NCI-H1105 treated with DMSO at 0.1 percent for 48 hours (cell line): Measurements from ENCODE around the gene TMC1.

ENCODE experiments used
- DNase-seq: peaks from one replicate; lab custom pipeline; 2025; lab: John Stamatoyannopoulos, UW

TMC1 gene

DNA sequence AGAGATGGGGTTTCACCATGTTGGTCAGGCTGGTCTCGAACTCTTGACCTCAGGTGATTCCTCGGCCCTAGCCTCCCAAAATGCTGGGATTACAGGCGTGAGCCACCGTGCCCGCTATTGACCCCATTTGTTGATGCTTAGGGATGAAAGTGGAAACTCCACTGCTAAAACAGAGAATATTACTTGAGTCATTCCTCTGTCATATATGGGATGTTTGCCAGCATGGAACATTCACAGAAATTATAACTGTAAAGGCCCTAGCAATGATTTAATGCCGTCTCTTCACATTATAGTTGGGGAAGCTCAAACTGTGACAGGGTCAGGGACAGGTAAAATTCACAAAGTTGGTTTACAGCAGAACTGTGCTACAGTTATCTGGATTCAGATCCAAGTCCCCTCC is 94.5 kb downstream of the TMC1 start:
- no peak for DNase-seq

DNA sequence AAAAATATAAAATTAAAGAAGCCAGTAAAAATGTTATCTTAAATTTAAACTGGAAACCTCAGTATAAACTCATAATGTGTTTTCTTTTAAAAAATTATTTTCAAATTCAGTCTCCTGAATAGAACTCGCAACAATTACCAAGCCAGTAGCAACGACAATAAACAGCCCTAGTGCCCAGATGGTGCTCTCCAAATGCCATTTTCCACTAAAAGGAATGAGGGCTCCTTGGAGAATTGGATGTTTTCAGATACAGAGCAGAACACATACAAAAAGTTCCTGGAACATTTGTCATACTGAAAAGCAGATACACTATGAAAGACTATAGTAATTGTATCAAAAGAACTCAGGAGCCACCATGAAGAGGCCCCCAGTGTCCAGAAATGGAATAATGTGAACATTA is 97.4 kb downstream of the TMC1 start:
- DNase-seq = no peak

DNA sequence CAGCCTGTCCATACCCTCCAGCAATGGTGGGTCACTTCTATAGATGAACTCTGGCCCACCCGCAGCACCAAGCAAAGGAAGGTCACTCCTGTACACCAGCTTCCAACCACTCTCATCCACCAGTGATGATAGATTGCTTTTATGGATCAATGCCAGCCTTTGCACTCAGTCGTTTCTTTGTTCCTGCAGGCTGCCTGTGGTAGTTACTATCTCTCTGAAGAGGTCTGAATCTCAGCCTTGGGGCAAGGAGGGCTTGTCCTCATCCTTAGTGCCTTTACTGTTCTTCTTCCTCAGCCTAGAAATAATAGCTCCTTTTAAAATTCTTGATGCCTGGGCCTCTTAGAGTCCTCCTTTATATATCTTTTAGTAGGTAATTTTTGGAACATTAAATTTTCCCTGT is 100.8 kb downstream of the TMC1 start:
- DNase-seq = peak; percentile 0

DNA sequence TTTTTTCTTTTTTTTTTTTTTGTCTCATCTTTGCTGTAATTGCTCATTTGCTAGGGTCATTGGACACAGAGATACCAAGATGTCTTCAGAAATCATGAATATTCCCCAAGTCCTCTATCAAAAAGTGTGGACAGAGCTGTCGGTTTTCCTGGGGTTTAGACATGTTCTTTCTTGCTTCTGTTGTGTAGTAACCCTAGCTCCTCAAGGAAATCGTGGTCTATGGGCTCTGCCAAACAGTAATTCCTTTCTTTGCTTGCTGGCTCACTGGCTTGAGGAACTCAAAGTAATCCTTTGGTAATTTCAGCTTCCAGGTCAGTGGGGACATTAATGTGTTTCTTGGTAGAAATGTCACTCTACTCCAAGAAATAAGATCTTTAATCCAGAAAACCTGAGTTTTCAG is 101.7 kb downstream of the TMC1 start:
- no peak for DNase-seq

DNA sequence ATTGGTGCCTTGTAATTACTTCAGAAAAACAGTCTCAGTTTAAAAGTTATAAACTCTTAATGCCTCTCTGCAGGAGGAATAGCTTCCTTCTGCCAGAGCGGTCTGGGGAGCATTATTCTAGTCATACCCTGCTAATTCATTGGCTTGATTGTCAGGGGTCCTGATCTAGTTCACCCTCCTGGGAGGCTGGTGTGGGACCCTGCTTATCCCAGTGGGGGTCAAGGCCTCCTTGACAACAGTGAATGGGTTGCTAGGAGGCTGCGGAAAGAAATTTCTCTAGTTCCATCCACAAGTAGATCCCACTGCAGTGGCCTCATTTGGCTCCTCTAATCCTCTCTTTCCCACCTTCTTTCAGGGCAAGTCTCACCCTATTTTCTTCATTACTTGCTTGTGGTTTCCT is 105.7 kb downstream of the TMC1 start:
- no peak for DNase-seq

DNA sequence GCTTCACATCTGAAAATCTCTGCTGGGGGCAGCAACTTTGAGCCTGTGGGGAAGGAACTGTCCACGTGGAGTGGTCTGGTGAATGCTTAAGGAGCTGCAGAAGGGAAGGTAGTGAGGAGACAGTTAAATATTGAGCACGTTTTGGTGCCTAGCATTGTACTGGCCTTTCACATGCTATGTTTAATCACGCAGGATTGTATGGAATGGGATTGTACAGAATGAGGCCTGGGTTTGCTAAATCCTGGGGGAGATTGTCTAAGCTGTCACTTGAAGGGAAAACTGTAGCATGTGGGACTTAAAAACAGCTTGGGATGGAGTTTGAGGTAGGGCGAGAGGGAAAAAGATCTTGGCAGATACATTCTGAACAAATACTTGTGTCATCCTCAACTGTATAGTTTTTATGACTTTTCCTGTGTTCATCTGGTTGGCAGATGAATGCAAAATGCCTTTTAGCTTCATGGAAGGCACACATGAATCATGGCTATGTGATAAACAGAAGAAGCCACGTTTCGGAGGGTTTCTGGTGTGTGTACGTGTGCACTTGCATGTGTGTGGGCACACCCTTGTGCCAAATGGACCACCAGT is 106.6 kb downstream of the TMC1 start:
- no peak for DNase-seq

DNA sequence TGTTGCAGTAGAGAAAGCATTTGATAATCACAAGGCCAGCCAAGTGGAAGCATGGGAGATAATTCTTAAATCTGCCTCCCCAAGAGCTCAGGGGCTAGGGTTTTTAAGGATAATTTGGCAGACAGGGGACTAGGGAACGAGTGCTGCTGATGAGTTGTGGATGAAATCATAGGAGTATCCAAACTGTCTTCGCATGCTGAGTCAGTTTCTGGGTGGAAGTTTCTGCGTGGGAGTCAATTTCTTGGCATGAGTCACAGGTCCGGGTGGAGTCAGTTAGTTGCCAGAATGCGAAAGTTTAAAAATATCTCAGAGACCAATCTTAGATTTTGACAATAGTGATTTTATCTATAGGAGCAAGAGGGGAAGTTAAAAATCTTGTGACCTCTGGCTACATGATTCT is 112.6 kb downstream of the TMC1 start:
- DNase-seq = no peak

DNA sequence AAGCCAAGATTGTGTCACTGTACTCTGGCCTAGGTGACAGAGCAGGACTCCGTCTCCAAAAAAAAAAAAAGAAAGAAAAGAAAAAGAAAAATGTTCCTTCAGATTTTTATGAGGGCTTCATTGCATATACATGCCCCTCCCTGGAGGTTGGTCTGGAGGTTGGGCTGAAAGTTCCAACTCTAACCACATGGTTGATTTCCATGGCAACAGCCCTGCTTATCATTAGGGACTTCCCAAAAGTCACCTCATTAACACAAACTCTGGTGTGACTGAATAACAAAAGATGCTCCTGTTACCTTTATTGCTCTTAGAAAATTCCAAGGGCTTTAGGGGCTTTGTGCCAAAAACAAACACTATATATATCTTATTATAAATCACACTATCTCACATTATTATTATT is 113.8 kb downstream of the TMC1 start:
- no peak for DNase-seq

DNA sequence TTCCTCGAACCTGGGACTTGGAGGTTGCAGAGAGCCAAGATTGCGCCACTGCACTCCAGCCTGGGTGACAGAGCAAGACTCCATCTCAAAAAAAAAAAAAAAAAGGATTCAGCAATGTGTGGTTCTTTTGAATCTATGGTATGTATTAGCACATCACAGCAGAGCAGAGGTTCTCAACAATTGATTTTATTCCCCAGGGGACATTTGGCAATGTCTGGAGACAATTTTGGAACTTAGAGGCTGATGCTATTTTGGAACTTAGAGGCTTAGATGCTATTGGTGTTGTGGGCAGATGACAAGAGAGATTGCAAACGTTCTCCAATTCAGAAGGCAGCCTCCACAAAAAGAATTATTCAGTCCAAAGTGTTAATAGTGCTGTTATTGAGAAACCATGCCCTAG is 115.2 kb downstream of the TMC1 start:
- DNase-seq = no peak

DNA sequence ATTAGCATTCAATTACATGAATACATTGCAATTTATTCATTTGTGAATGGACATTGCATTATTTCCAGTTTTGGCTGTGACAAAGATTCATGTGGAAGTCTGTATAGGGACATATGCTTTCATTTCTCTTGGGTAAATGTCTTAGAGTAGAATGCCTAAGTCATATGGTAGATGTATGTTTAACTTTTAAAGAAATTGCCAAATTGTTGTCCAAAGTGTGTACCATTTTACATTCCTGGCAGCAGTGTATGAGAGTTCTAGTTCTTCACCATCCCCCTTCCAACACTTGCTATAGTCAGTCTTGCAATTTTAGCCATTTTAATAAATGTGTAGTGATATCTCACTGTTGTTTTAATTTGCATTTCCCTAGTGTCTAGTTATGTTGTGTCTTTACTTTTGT is 122.2 kb downstream of the TMC1 start:
- DNase-seq = no peak

DNA sequence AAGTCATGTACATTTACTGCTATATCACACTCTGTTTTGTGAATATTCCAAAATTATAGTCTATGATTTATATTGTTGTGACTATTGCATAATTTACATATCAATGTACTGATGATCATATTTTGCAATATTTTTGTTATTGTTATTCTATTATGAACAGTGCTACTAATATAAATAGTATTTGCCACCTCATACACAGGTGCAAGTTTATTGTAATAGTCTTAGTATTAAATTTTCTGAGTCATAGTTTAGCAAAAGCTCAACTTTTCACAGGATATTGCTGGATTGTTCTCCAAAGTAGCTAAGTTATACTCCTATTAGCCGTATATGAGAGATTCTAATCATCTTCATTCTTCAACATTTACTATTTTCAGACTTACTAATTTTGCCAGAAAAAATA is 124.7 kb downstream of the TMC1 start:
- no peak for DNase-seq

DNA sequence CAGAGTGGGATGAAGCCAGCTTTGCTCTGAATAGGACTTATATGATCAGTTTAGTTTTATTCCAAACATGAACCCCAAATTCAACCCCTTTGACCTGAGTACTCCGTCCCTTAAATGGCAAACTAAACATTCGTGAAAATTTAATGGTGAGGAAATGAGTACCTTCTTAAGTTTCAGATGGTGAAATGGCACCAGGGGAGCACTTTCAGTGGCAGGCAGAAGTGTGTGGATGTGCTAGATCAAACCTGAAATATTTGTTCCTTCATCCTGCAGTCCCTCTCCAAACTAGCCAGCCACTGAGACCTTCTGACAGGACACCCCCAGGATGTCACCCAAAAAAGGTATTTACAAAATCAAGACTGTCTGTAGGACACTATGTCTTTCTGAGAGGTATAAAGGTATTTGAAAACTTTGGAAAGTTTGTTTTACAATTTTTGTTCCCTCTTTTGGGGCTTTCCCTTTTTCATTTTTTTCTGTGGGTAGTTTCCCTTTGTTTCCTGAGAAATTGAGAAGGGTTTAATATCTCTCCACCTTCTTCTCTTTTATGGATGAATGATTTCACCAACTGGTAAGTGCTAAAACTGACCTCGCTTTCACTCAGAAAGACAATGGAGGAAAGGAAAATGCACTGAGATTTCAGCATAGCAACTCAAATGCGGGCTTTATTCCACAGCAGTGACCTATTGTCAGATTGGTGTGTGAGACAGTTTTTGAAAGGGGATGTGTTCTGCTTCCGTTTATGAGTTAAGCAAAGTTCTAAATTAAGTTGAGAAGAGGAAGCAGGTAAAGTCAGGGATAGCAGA is 127.1 kb downstream of the TMC1 start:
- no peak for DNase-seq

DNA sequence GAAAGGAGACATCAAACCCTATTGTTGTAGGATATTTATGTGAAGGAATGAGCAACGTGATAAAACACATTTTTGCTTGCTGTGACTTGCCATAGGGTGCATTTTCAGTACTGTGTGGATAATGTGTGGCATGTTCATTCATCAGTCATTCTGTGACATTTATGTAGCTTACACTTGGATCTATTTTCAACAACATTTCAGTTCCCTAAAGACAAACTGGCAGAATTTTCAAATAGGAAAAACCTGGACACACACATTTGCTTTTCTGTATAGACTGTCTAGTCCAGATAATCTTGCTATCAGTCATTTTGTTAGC is 127.7 kb downstream of the TMC1 start:
- no peak for DNase-seq

DNA sequence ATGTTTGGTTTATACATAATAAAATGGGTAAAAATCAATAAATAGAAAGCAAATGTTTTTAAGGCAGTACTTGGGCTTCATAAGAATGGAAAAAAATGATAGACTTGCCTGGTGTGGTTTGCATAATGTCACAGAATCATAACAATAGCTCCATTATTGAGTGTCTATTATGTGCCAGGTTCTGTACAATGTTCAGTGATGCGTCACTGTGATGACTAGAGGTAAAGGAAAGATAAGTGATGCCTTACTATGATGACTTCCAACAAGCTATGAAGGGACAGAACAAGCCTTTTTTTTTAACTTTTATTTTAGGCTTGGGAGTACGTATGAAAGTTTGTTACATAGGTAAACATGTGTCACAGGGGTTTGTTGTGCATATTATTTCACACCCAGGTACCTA is 128.8 kb downstream of the TMC1 start:
- no peak for DNase-seq

DNA sequence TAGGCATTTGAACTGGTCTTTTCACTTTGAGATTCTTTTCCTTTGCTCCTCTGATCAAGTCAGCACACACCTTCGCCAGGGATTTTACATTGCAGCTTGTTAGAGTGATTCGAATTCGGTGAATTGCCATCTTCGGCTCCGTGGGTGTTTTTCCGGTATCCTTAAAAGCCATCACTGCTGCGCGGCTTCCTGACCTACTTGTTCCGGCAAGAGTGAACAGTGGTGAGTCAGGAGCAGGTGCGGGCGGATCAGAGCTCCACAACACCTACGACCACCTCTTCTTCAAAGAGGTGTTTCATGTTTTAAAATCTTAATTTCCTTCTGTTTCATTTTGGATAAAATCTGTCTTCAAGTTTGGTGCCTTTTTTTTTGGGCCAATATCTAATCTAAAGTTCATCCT is 134.6 kb downstream of the TMC1 start:
- no peak for DNase-seq

DNA sequence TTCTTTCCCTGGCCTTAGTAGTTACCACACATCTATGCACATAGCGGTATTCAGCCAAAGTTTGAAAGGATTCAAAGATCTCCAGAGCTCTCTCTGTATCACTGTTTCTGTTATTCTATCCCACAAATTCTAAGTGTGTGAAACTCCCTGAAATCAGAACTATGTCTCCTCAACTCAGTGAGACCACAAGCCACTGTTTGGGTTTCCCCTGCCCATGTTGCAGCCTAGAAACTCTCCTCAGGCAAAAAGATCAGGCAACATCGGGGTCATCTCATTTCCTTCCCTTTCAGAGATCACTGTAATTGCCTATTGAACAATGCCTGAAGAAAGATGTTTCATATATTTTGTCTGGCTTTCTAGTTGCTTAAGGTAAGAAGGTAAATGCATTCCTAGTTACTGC is 135.6 kb downstream of the TMC1 start:
- DNase-seq = no peak

DNA sequence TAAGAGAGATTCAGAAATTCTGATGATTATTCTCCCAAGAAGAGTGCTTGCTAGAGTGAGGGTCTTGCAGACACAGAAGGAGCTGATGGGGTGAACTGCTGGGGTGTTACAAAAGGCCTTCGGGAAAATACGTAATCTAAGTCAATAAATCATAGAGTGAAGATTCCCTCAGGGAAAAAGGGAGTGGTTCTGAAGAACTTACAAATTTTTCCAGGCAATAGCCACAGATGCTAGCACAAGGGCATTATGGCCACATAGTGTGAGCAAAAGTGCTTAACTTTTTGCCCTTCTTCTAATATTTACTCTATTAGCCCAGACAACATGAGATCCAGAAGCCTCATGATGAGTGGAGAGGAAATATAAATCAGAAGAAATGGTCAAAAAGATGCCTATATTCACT is 137.3 kb downstream of the TMC1 start:
- DNase-seq = no peak

DNA sequence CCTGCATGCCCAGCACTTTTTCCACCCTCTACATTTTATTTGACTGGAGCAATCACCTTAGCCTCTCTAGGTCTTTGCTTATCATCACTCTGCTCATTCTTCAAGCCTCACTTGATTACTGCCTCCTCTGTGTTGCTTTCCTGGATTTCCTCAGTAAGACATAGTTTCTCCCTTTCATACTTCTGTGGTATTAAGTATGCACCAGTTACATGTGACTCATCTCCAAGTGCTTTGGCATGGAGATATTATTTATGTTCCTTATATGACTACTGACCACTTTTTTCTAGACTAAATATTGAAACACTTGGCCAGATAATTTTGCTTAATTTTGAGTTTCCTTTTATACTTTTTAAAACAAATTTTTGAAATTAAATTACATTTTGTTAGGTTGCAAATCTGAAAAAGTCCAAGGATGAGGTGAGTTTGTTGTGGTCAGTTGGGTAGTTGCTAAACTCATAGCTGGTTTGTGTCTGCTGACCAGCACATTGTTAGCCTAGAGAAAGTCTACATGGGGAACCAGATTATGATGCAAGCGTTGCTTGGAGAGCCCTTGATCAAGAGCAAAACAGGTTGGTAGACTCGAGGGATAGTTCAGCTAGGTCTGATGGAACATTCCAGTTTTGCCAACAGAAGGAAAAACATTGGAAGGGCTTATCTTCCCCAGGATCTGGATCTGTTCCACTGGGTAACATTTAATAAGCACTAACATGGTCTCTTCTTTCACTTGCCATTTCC is 140.2 kb downstream of the TMC1 start:
- DNase-seq = no peak

DNA sequence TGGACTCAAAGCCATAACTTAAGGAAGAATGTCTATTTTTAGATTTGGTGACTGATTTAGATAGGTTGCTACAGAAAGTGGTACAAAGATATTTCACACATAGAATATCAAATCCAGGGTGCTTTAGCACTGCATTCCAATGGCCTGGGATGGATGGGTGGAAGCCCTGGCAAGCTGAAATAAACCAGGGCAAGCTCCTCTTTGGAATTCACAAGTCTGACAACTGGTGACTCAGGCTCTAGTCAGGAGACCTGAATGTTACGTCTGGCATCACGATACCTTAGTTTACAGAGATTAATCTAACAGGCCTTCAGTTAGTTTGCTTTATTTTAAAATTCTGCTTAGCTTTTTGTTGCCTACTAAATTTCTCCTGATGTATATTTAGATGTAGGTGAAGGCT is 144.0 kb downstream of the TMC1 start:
- no peak for DNase-seq

DNA sequence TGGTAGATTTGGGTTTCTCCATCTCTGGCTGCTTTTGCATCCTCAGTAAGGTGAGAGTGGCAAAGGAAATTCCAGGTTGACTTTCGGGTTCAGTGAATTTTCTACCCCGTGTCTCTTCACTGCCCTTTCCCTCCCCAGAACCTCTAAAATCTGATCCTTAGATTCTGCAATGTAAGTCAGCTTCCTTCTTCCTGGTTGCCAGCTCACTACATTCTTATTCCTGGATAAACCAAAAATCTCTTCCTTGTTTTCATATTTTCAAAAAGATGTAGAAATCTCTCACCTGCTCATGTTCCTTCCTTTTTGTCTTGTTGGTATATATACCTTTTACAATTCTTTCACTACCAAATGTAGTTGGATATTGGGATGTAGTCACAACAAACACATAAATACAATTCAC is 145.8 kb downstream of the TMC1 start:
- DNase-seq = no peak

DNA sequence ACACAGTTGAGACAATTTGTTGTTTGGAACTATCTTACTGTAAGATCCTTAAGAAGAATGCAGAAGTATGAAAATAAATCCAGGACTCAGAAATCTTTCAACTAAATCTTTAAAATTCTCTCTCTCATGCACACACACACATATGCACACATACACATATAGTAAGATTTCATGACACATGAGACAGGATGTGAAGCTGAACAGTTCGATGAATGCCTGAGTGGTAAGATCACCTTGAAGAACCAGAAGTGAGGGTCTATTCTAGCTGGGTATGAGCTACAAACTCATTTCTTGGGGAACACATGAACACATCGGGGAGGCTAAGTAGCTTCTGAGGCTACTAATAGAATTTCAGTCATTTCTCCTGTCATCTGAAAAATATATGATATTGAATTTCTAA is 153.6 kb downstream of the TMC1 start:
- DNase-seq = no peak

DNA sequence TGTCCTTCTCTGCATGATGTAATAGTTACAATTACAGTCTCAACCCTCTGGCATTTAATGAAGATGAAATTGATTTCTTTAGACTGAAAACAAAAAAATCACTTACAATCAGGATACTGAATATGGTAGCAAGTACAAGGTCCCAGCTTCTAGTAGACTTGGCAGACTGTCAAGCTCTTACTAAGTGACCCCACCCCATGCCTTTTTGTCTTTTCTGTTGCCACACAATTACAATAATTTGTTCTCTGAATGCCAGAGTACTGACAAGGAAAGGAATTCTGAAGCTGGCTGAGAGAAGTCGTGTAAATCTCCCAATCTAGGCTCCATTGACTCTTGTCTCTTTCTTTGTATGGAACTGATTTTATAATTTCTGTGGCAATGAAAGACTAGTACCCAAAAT is 154.2 kb downstream of the TMC1 start:
- peak; percentile 74 for DNase-seq

DNA sequence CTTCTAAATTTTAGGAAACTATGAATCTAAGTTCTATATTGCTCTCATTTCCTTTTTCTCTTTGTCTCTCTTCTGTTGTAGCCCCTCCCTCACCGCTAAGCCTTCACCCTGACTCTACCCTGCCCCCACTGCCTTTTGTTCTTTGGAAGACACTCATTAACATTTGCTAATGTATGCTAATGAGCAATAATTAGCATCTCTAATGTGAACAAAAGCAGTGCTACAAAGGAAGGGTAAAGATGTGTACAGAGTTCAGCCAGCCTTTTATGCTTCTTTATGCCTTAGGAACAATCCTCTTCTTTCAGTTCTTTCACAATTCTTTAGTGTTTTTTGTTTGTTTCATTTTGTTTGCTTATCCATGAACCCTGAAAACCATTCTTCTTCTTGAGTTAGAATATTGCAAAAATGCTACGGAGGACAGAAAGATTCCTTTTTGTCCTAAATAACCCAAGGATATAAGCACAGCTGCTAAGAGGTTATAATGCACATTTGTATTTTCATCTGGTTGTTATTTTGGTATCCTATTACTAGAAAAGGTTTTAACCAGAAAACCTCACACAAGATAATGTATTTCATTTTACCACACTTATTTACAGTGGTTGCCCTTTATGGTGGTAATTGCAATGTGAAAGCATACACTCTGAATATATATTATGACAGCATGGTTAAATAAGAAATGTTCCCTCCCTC is 159.3 kb downstream of the TMC1 start:
- DNase-seq = peak; percentile 84
